NCI-H1436 treated with DMSO at 0.1 percent for 48 hours (cell line): ENCODE results near the gene USP7.
"Not testable (repeated sequence)": the region's sequence is repeated elsewhere in the genome, so short reads cannot be mapped to it uniquely, and the experiment has no call there.

Experiments
- DNase-seq: peaks from one replicate; lab custom pipeline; 2025; lab: John Stamatoyannopoulos, UW

USP7 gene

DNA sequence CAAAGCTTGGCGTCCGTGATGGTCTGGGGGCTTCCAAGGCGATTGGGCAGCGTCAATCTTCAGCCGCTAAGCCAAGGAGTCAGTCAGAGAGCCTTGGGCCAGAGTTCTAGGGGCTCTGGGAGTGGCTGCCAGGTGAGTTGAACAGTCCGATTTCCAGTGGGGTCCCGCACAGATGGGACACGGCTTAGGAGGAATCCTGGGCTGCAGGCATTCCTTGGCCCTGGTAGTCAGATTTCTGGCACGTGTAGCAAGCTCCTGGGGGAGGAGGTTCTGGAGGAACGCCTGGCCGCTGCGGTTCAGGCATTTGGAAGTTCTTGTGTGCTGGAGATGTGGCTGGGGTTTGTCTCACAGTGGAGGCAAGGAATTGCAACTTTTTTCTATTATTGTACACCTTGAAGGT lies 120.4 kb downstream of the USP7 start:
- DNase-seq, result not testable (repeated sequence)
